GM12878 (cell line): ENCODE results near the gene DHRS4. TPM values are rescaled to one million over a fixed set of nuclear protein-coding genes. Genes with fewer than 3 reads are reported as not detected.
A peak's percentile ranks its signal among the peaks of the same experiment; 100 is the strongest.
"Not testable (repeated sequence)": the region's sequence is repeated elsewhere in the genome, so short reads cannot be mapped to it uniquely, and the experiment has no call there.

Experiments used
- ATAC-seq: fragments of 200-7000 bp; cut with Tn5 transposase; 3 replicates; pipeline ENCODE4 v1.9.1; 2020; ENCODE audit warnings: mild to moderate bottlenecking, moderate library complexity
- BruUV-seq: library from RNA; stranded (reverse); fragments of 400-500 nt; replicated peaks from 2 replicates; lab custom pipeline; 2021; lab: Mats Ljungman, UMichigan
- CTCF ChIA-PET: fragments of 300-600 bp; sonication (Branson Sonifier 250); formaldehyde crosslinking; extraction: SDS; loops from one replicate; lab custom pipeline; 2021; ENCODE audit warnings: inconsistent platforms; lab: Yijun Ruan, JAX
- POLR2A ChIA-PET: fragments of 350-600 bp; formaldehyde crosslinking; extraction: SDS; loops from one replicate; lab custom pipeline; 2021; ENCODE audit warnings: inconsistent platforms; lab: Charles Lee
- RAD21 ChIA-PET: fragments of 300-600 bp; sonication (Branson Sonifier 250); formaldehyde crosslinking; loops from one replicate; lab custom pipeline; 2023; ENCODE audit warnings: antibody characterized with exemption; ENCODE audit not compliant: unreplicated experiment; lab: Charles Lee
- SMC1A ChIA-PET: fragments of 300-600 bp; sonication (Branson Sonifier 250); formaldehyde crosslinking; loops from one replicate; lab custom pipeline; 2023; ENCODE audit not compliant: unreplicated experiment, uncharacterized antibody; lab: Charles Lee
- DNase-seq: peaks from one replicate; pipeline ENCODE4 v3.0.0-alpha.2; 2011; ENCODE audit warnings: low read depth, low spot score
- FAIRE-seq: peaks from 3 replicates; lab custom pipeline; 2011; peaks lifted over from hg19 to GRCh38; lab: Jason Lieb, UNC
- H2AFZ ChIP-seq: 2 replicates; pipeline ENCODE4 v1.6.0; 2011; ENCODE audit warnings: low read depth, low read length, control low read depth; ENCODE audit not compliant: control insufficient read depth
- H3K27ac ChIP-seq: 2 replicates; pipeline ENCODE4 v1.5.1; 2011; ENCODE audit warnings: control low read depth; ENCODE audit not compliant: control insufficient read depth, insufficient read depth
- H3K27me3 ChIP-seq, 2 experiments: replicated peaks in 1 of 2; 2 replicates each; pipeline versions ENCODE4 v1.6.0 to v1.6.1; 2011; ENCODE audit warnings: low read length in 1 of 2; ENCODE audit not compliant: control insufficient read depth in 2 of 2, insufficient read depth in 2 of 2
- H3K36me3 ChIP-seq, 2 experiments: 2 replicates each; pipeline ENCODE4 v1.5.1; 2011; ENCODE audit warnings: low read length in 1 of 2; ENCODE audit not compliant: control insufficient read depth in 2 of 2, insufficient read depth in 2 of 2
- H3K4me1 ChIP-seq: 2 replicates; pipeline ENCODE4 v1.6.1; 2011; ENCODE audit warnings: mild to moderate bottlenecking, low read length, moderate library complexity, mixed read lengths; ENCODE audit not compliant: control insufficient read depth, insufficient read depth
- H3K4me2 ChIP-seq: 2 replicates; pipeline ENCODE4 v1.6.0; 2011; ENCODE audit warnings: control low read depth; ENCODE audit not compliant: control insufficient read depth, insufficient read depth
- H3K4me3 ChIP-seq: fragments of 200-600 bp; sonication (generic); 2 replicates; pipeline ENCODE4 v1.5.1; 2016
- H3K79me2 ChIP-seq: 2 replicates; pipeline ENCODE4 v1.6.0; 2011; ENCODE audit warnings: low read length; ENCODE audit not compliant: control insufficient read depth, insufficient read depth
- H3K9ac ChIP-seq: 2 replicates; pipeline ENCODE4 v1.8.0; 2011; ENCODE audit warnings: low read length, control low read depth, mixed read lengths; ENCODE audit not compliant: control insufficient read depth, insufficient read depth
- H3K9me3 ChIP-seq: replicated peaks from 3 replicates; pipeline ENCODE4 v1.5.1; 2011; ENCODE audit warnings: mild to moderate bottlenecking, low read length; ENCODE audit not compliant: control insufficient read depth, insufficient read depth
- H4K20me1 ChIP-seq: 2 replicates; pipeline ENCODE4 v1.6.0; 2011; ENCODE audit not compliant: control insufficient read depth, insufficient read depth
- CREM ChIP-seq: IDR thresholded peaks from 2 replicates; pipeline ENCODE4 v1.6.1; 2014; ENCODE audit warnings: antibody characterized with exemption, low read depth
- EZH2 ChIP-seq: IDR thresholded peaks from 2 replicates; pipeline ENCODE4 v1.6.1; 2012; ENCODE audit warnings: low read depth, mild to moderate bottlenecking, control low read depth, inconsistent platforms, low read length, borderline replicate concordance; ENCODE audit not compliant: control insufficient read depth
- FOS ChIP-seq: IDR thresholded peaks from 3 replicates; pipeline ENCODE4 v1.6.1; 2011; ENCODE audit warnings: borderline replicate concordance; ENCODE audit not compliant: insufficient read length; ENCODE audit errors: extremely low read depth
- MEF2B ChIP-seq: fragments of 450-650 bp; IDR thresholded peaks from 2 replicates; pipeline ENCODE4 v1.6.1; 2018; ENCODE audit warnings: mild to moderate bottlenecking, moderate library complexity; ENCODE audit not compliant: partially characterized antibody, poor library complexity, severe bottlenecking
- TARDBP ChIP-seq: IDR thresholded peaks from 2 replicates; pipeline ENCODE4 v1.6.1; 2016; ENCODE audit warnings: borderline replicate concordance
- YBX1 ChIP-seq: fragments of 450-650 bp; IDR thresholded peaks from 2 replicates; pipeline ENCODE4 v1.6.1; 2016; ENCODE audit warnings: antibody characterized with exemption
- ZBED1 ChIP-seq: IDR thresholded peaks from 2 replicates; pipeline ENCODE4 v1.6.1; 2016; ENCODE audit warnings: borderline replicate concordance
- WGBS: methylation state at CpG from one replicate; pipeline ENCODE4 v1.1.6; 2016; ENCODE audit warnings: low lambda C conversion rate; ENCODE audit not compliant: insufficient replicate concordance, insufficient coverage; ENCODE audit errors: missing lambda C conversion rate; 5-methylcytosine and 5-hydroxymethylcytosine counted together
- in situ Hi-C: fragments of 300-500 bp; cut with MboI; formaldehyde crosslinking; loops from 9 replicates; pipeline ENCODE4 v1.14.3; 2018; ENCODE audit warnings: mixed read lengths
- intact Hi-C: fragments of 100-400 bp; cut with micrococcal nuclease; formaldehyde crosslinking; loops from one replicate; pipeline ENCODE4 v1.14.2; 2022; ENCODE audit not compliant: unreplicated experiment
- polyA plus RNA-seq, 11 experiments: library from polyadenylated mRNA; depleted of rRNA in 4 of 11; unstranded in 6 of 11; stranded (reverse) in 5 of 11; fragments of >200 nt; fragmentation: Nextera tagmentation in 4 of 11; fragmentation: Illumina TruSeq in 1 of 11; extraction: Ambion mirVana in 4 of 11; extraction: Trizol in 1 of 11; gene quantifications; 1 replicate in 1 of 11; 2 replicates in 10 of 11; pipeline versions ENCODE4 v1.2.1 to v1.2.3, GENCODE V29; 2011 to 2016; ENCODE audit warnings: inconsistent platforms in 2 of 11, missing spikeins in 2 of 11, low read depth in 1 of 11
- total RNA-seq, 4 experiments: library from RNA; depleted of rRNA in 3 of 4; stranded (reverse); fragments of >200 nt in 3 of 4; fragmentation: Illumina TruSeq in 1 of 4; extraction: Trizol in 1 of 4; gene quantifications; 2 replicates each; pipeline versions ENCODE4 v1.2.1 to v1.2.3, GENCODE V29; 2013 to 2021

DHRS4 gene
- total and polyA plus RNA-seq, 10 of the 15 experiments (the other 5 are each of a cell fraction or from before 2014, with no cell fraction given), result 2.4 to 38.1 (median 22.2) TPM

GRCh38 chr14:23984891-23985602, 31.5 kb downstream of the DHRS4 start:
- Histone ChIP-seq H3K27ac (no peak overlapping the region), H3K4me3 (no peak overlapping the region), H3K27me3 (no peaks in the 10 kb centered on the region), H3K9ac (no peak overlapping the region), H3K36me3 (no peaks in the 10 kb centered on the region), H3K4me1 (peaks cover 3% of the 10 kb centered on the region; the same call in 1 of the 2 replicates), H2AFZ (no peak overlapping the region), H3K79me2 (no peaks in the 10 kb centered on the region; the same call in none of the 2 replicates), H4K20me1 (no peaks in the 10 kb centered on the region), H3K4me2 (no peak overlapping the region)
- POLR2A ChIA-PET, result interaction anchor here (0.7 kb wide), 1 partner anchor 430 kb away, joined by 3 read pairs; no protein-coding TSS in a partner anchor
- DNase-seq, result no peak
- WGBS, result 88% methylated on average over 2 of the region's 4 CpGs
- no peak for FAIRE-seq
- in situ Hi-C loops, result no loop called here
- RAD21 ChIA-PET, result no interaction called here
- BruUV-seq, result no TSS peak
- CTCF ChIA-PET, result no interaction called here
- SMC1A ChIA-PET, result no interaction called here
- TF ChIP-seq ZBED1 (no peak), YBX1 (no peak), FOS (no peak), EZH2 (no peak), TARDBP (no peak), MEF2B (no peak), CREM (no peak)
- TF ChIP-seq, all 136 proteins: peak for 0
- H3K9me3 ChIP-seq, result no peaks in the 10 kb centered on the region
- ATAC-seq, result no peak
- intact Hi-C loops, result no loop called here

GRCh38 chr14:23988223-23988606, 34.6 kb downstream of the DHRS4 start:
- peak; percentile 36 for ATAC-seq
- CTCF ChIA-PET, result interaction anchor here (1.2 kb wide), 1 partner anchor 121 kb away, joined by 3 read pairs; no protein-coding TSS in a partner anchor
- H3K9me3 ChIP-seq, H3K4me1 ChIP-seq, intact Hi-C loops, H3K27ac ChIP-seq, BruUV-seq, H3K4me2 ChIP-seq, DNase-seq, FAIRE-seq, H3K36me3 ChIP-seq, H3K4me3 ChIP-seq, RAD21 ChIA-PET, H3K27me3 ChIP-seq, SMC1A ChIA-PET, H2AFZ ChIP-seq, in situ Hi-C loops, H4K20me1 ChIP-seq, H3K79me2 ChIP-seq, H3K9ac ChIP-seq, POLR2A ChIA-PET: not testable (repeated sequence)
- WGBS, result 82% methylated on average over 6 of the region's 6 CpGs
